D341Med (cell line): ENCODE measurements around the gene HOXC4.
"Not testable (repeated sequence)": the region's sequence is repeated elsewhere in the genome, so short reads cannot be mapped to it uniquely, and the experiment has no call there.

Experiments
- DNase-seq: peaks from one replicate; pipeline ENCODE4 v3.0.0; 2012; ENCODE audit warnings: low spot score

HOXC4 gene

DNA sequence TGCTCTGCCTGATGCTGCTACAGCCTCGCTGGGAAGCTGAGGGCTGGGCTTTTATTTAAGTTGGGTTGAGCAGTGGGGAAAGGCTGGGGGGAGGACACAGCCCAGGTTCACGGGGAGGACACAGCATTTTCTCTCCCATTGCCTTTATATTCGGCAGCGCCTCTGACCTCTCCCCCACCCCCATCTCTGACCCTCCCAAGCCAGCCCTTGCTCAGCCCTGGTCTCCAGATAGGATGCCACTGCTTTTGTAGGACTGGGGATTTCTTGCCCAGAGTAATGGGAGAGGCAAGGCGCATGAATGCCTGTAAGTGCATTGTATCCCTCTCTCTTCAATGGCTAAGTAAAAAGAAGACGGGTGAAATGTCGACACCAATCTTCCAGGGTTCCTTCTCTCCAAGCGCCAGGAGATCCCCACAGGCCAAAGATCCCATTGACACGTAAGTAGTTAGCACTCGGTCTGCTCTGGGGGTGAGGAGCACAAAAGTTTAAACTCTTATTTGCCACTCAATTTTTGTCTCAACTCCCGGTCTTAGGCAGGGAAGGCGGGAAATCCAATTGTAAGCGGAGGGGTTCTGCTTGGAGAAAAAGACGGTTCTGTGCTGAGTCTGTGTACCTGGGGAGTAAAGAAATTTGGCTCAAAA lies 4.6 kb downstream of the HOXC4 start:
- no peak for DNase-seq

DNA sequence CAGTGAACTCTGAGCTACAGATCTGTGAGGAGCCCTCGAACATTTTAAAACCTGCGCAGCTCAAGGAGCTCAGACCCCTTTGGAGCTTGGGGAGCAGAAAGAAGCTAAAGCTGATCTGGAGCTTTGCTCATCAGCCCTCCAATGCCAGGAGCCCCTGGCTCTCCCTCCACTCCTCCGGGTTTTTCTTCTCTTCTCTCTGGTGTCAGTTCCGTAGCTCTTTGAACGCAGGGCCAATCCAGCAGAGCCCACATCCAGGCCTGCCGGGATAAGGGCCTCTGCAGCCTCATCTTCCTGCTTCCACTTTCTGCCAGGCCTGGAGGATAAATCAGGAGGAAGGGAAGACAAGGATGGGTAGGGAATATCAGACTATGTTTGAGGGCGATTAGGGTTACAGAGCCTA lies 6.0 kb downstream of the HOXC4 start:
- DNase-seq = no peak

DNA sequence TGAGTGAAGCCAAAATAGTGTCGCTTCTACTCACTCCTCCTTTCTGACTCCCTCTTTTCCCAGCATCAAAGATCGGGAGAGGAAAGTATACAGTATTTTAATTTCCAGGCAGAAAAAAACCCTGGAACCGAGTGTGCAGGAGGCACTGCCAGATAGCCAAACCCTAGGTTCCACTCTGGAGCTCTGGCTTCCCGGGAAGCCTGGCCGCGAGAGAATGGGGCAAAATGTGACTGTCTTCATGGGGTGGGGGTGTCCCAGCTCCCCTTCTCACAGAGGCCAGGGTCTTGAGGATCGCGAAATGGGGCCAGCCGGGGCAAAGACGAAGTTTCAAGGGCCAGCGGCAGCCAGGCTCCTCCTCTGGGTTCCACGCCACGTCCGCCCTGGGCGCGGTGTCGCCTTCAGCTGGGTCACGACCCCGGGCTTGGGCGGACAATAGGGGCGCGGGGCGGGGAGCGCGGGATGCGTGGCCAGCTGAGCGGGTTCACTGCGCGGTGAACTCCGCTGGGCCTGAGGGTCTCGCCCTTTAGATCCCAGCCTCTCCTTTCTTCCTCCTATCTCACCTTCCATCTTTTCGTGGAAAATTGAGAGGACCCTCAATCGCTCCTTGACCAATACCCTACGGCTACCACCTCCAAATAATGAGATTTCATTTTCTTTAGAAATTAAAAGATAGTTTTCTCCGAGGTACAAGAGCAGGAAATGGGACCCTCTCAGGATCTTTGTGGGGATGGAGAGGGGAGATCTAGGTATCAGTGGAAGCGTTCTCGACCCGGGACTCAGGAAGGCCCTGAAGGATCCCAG lies 6.7 kb downstream of the HOXC4 start:
- DNase-seq = no peak

DNA sequence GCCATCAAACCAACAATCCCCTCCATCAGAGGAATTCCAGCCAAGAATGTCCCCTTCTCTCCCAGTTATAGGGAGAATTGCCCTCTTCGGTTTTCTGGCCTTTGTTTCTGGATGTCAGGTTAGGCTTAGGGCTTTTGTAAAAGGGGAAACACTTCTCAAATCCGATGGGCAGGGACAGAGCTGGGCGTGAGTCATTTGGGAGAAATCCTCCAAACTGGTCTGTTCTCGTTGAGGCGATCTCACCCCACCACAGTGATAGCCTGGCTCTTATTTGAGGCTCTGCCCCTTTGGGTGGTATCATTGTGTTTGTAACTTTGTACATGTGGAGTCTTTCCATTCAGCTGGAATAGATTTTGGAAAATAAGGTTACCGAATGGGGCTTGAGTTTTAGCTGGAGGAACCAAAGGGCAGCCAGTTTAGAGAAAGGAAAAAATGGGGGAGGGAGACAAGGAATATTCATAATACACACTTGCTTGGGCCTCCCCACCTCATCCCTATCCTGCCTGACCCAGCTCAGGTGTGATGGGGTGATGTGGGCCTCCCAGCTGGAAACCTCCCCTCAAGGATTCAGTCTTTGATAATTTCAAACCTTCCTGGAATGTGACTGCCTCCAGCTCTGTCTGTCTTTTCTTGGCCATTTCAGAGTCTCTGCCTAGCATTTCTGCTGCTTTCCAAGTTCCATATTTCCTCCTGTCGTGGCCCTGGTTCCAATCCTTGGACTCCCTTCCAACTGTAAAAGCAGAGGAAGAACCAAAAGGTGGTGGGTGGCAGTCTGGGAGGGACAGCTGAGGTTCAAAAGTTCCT lies 7.5 kb downstream of the HOXC4 start:
- DNase-seq = no peak

DNA sequence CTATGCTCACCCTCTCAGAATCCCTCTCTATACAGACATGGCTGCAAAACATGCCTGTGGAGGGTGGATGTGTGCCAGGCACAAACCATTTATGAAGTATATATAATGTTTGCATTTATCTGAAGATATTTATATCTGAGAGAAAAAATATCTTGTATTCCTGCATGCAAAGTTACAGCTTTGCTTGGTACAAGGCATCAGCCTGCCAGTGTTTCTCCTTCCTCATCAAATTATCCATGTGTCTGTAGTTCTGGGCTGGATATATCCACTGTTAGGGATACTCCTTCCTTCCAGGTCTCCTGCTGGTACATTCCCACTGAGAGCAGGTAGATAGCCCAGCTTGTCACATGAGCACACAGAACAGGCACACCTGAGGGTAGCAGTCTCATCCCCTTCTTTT lies 12.0 kb downstream of the HOXC4 start:
- DNase-seq = no peak

DNA sequence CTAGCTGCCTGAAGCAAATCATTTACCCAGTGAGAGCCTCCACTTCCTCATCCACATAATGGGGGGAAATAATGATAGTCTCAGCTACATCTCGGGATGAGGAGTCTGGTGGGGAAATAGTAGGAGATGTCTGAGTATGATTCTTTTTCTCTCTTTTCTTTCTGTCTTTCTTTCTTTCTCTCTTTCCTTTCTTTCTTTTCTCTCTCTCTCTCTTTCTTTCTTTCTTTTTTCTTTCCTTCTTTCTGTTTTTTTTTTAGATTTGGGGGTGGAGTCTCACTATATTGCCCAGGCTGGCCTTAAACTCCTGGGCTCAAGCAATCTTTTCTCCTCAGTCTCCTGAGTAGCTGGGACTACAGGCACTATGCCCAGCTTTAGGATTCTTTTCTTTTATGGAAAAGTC lies 12.8 kb downstream of the HOXC4 start:
- DNase-seq = no peak

DNA sequence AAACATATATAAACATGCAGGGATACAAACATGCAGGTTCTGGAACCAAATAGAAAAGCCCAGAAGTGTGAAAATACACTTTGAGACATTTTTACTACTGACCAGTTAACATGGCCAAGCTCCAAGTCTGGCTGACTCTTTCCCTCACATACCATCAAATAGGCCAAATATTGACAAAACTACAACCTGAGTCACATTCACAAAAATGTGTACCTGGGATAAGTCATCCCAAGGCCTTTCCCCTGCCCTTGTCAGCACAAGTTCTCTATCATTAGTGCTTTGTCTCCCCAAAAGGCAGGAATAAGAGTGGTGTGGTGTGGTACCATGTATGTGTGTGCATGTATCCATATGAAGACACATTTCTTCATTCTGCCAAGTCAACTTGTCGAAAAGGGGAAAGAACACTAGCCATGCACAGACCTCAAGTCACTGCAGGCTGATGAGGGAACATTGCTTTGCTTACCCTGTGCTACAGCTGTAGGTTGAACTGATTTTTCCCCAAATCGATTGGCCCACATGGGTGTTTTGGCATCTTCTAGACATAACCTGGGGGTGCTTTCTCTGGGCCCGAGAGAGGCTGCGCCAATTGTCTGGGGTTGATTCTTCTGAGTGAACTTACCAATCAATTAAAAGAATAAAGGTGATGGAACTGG lies 14.9 kb downstream of the HOXC4 start:
- no peak for DNase-seq

DNA sequence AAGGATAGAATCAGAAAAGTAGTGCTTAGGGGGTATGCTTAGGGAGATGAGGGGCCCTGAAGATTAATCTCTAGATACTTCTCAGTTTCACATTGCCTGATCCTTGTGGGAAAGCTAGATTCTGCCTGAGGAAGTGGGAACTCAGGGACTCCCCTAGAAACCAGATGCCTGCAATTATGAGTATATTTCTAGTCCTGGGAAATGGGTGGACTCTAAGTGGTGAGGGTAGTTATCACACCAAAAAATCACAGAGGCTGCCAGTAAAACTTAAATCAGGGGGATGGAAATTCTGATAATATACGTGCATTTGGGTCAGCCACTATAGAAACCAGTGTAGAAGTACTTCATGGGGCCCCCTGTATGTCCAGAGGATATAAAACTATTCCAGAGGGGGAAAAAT lies 18.3 kb downstream of the HOXC4 start:
- no peak for DNase-seq

DNA sequence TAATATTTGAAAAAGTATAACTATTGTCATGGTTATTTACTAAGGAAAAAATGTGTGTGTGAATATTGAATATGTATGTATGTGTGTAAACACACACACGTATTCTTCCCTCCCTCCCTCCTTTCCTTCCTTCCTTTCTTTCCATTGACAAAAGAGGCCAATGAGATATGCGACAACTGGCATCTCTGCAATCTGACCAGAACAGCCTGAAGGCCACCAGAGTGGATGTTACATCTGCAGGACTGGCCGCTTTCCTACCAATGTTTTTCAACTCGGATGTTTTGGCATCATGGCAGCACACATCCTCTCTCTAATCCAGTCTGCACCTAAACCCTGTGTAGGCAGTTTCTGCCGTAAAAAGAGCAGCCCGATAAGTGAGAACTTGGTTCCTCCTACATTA lies 20.7 kb downstream of the HOXC4 start:
- DNase-seq = no peak

DNA sequence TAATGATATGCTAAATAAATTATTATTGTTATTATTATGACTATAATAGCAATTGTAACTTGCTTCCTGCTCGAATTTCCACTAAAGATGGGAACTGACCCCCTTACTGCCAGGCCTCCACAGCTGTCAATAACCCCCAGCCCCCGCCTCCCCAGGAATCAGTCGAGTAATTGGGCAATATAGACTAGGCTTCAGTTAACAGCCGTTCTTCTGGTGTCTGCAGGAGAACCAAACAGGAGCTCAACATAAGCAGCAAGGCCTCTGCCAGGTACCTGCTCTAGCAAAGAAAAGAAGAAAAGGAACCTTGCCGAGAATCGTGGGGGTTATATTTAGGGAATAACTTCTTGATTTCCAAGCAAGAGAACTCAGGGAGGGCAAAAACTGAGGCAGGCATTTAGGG lies 21.8 kb downstream of the HOXC4 start:
- no peak for DNase-seq

DNA sequence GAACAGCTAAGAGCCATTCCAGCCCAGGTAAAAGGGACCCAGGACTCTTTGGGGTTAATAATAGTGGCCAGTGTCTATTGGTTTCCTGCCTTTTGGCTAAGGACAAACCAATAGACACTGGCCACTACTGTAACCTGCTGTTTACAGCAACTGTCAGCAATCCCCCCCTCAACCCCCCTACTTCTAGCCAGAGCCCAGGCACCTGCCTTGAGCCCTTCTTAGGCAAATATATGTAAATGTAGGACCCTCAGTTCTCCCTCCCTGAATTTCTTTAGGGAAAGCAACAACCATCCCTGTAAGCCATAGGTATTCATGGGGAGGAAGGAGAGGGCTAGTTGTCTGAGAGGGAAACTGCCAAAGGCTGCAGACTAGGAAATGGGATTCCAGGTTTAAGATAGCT lies 22.3 kb downstream of the HOXC4 start:
- DNase-seq = no peak

DNA sequence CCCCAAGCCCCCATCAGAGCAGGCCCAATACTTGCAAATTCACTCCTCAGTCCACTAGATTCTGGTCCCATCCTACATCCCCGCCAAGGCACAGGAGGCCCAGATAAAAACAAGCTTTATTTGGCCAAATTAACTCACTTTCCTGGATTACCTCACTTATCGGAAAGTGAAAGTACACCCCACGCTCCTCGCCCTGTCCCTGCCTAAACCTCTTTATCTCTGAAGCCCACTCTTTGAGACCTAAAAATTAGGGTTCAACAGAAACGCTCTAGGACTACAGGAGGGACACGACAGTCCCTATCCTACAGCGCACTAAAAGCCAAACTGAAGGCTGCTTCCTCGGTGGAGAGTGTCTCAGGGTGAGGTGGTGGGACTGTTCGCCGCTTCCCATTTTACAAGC lies 24.2 kb downstream of the HOXC4 start:
- DNase-seq = not testable (repeated sequence)

DNA sequence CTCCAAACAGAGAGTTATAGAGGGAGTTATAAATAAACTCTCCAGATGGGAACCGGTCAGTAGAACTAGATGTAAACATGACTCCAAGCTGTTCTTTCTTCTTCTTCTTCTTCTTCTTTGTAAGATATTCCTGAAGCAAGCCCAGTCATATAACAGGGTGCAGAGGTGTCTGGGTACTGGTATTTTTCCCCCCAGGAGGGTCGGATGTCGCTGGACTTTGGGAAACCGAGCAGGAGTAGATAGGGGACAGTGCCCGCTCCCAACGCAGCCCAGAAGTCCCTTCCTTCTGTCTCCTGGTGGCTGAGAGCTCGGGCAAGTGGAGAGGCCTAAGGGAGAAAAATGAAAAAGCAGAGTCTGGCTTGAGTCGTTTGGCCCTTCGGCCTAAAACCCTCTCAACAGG lies 25.5 kb downstream of the HOXC4 start:
- DNase-seq = not testable (repeated sequence)

DNA sequence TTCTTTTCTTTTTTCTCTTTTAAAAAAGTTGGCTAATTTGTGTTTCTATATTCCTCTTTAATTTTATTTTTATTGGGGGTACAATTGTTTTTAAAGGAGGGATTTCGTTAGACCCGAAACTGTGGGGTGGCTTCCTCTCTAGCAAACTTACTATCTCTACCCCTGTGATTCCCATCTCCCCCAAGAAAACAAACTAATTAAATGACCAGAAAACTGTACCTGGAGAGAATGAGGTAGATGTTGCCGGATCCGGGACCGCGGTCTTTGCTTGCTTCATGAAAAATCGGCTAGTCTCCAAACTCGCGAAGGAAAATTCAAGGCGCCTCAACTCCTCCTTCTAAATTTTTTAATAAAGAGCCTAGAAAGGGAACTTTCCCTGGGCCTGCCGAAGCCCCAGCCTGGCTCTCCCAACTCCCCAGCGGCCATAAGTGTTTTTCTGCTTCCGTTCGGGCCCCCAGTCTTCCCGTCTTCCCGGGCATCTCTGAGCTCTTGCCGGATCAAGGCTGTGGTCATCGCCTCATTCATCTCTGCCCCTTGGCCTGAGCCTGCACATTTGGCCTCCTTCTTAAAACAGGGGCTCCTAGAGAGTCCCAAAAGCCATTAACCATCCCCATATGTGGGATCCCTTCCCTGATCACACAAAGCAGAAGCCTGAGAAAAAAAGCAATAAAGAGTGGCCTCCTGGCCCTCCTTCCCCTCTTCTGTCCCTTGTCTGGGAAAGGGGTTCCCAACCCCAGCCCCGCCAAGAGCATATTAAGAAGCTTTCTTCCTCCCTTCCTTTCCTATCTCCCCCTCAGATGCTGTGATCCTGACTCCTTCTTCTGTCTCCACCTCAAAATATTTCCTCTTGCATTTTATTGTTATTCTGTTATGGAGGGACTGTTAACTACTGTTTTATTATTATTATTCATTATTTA lies 26.6 kb downstream of the HOXC4 start:
- not testable (repeated sequence) for DNase-seq

DNA sequence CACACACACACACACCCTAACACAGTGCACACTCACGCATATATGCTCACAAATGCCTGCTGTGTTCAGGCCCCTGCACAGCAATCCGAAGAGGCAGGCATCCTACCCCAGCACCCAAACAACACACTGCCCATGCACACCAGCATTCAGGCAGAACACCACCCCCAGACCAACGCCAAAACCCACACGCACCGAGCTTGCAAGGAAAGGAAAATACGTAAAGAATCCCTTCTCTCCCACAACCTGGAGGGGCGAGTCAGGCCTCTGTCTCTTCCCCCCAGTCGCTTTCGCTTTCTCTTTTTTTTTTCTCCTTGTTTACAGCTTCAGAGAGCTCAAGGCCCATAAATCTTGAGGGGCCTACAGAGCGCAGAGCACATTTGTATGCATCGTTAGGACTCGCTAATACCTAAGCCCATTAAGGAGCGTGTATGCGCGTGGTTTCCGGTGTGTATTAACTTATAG lies 27.4 kb downstream of the HOXC4 start:
- not testable (repeated sequence) for DNase-seq

DNA sequence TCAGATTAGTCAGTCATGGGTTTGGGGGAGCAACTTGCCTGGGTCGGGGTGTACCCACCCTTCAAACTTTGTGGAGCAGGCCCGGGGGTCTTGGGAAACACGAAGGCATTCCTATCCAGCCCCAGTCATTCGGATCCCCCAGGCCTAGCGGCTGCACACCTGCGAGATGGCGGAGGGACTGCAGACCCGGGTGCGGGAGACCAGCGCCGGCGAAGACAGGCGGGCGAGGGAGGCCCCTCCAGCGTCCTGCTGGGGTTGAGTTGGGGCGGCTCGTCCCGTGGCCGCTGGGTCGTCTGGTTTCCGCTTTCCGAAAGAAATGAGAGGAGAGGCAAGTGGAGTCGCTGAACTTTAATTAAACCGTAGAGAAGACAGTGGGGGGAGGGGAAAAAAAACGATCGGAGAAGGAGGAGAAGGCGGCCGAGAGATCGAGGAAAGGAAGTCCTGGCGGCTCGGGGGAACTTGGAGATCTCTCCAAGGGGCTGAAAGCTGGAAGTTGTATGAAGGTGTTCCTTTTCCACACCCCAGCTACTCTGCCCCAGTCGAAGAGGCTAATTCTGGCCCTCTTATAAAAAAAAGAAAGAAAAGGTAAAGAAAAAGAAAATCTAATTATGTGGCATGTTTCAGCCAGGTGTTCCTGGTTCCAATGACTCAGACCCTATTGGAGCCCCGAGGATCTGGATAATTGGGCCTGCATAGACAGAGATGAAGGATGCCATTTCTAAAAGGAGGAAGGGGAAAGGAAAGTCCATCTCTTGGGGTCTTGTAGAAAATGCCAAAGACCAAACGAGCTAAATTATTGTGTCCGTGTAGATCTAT lies 28.2 kb downstream of the HOXC4 start:
- DNase-seq = not testable (repeated sequence)

DNA sequence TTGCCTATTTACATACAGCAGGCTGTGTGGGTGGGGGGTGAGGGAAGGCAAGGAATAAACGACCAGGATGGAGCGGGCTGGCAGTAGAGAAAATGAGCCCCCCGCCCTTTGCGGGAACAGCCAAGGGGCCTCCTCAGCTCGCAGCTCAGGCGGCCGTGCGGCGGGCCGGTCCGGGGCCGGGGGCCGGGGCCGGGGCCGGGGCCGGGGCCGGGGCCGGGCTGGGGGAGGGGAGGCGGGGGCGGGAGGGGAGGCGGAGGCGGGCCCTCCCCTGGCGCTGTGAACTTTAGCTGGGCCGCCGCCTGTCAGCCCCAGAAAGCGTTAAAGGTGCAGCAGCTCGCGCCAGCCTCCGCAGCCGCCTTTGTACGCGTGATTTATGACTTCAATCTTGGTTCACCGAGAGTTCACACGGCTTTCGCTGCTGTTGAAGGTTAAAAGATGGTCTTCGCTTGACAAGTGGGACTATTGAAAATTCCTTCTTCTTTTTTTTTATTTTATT lies 28.8 kb downstream of the HOXC4 start:
- DNase-seq = no peak

DNA sequence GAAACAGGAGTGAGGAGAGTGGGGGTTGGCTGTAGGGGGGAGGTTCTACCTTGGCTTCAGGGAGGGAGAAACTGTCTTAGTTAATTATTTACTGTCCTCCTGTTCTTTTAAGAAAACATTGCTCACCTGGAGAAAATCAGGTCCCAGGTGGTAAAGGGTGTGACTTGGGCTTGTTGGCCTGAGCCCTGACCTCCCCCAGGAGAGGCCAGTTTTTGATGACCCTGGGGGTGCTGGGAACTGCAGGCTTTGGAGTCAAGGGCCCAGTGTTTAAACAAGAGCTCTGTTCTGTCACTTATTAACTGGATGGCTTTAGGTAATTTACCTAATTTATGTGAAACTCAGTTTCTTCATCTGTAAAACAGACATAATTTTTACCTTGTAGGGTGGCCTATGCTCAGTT lies 34.4 kb downstream of the HOXC4 start:
- DNase-seq = not testable (repeated sequence)

DNA sequence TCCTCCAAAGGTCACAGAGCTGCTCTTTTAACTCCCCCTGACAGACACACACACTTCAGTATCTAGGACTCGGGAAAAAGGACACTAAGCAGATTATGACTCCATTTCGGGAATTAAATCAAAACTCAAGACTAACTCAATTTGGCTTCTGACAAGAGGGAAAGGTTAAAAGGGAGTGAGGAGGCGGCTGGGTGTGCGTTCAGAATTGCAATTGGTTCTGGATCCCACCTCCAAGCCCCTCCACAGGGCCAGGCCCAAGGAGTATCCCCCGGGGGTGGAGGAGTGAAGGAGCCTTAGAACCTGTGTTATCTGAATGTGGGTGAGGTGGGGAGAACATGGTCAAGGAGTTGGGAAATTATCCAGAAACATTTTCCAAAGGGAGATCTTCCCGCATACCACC lies 35.8 kb downstream of the HOXC4 start:
- not testable (repeated sequence) for DNase-seq

DNA sequence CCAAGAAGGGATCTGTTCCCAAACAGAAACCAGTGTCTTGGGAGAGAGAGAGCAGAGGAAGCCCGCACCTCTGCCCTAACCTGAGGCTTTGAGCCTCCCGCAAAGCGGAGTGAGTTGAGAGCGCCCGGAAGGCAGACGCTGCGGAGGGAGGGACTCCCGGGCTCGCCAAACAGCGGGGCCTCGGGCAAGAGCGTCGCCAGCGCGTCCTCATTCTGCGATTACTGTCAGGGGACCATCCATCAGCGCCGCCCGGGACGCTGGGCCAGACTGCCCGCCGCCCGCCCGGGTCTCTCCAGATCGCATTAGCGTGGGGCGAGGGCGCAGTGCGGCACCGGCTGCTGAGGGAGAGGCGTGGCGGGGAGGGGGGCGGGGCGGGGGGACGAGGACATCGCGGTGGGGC lies 36.7 kb downstream of the HOXC4 start:
- DNase-seq = peak; percentile 17
